K562 (cell line): ENCODE data around the gene MSS51. TPM values are rescaled to one million over a fixed set of nuclear protein-coding genes. Genes with fewer than 3 reads are reported as not detected.

ENCODE experiments used
- ATAC-seq: fragments of 200-7000 bp; cut with Tn5 transposase; 3 replicates; pipeline ENCODE4 v1.9.1; 2020; ENCODE audit warnings: moderate library complexity
- BruUV-seq: library from RNA; stranded (reverse); fragments of 400-500 nt; replicated peaks from 2 replicates; lab custom pipeline; 2021; lab: Mats Ljungman, UMichigan
- CTCF ChIA-PET: fragments of 300-600 bp; formaldehyde crosslinking; extraction: SDS; loops from one replicate; lab custom pipeline; 2021; ENCODE audit warnings: low intra/inter-chr PET ratio; lab: Yijun Ruan, JAX
- POLR2A ChIA-PET: fragments of 300-600, 350-650 bp; sonication (Branson Sonifier 250); formaldehyde crosslinking; extraction: SDS; loops from one replicate; lab custom pipeline; 2021; ENCODE audit warnings: antibody characterized with exemption, inconsistent platforms; lab: Yijun Ruan, JAX
- DNase-seq, 4 experiments: peaks; one replicate each; pipeline versions ENCODE4 v3.0.0 to v3.0.0-alpha.2; 2011 to 2018; ENCODE audit warnings: low spot score in 3 of 4, mixed read lengths in 3 of 4; ENCODE audit errors: extremely low read depth in 1 of 4
- FAIRE-seq: peaks from 2 replicates; lab custom pipeline; 2011; peaks lifted over from hg19 to GRCh38; lab: Jason Lieb, UNC
- H2AFZ ChIP-seq: 2 replicates; pipeline ENCODE4 v1.6.0; 2011; ENCODE audit warnings: low read depth, low read length, control low read depth, inconsistent platforms
- H3K27ac ChIP-seq: fragments of 200-600 bp; 3 replicates; pipeline ENCODE4 v1.8.0; 2011; ENCODE audit warnings: low read depth, mild to moderate bottlenecking, control low read depth, inconsistent platforms, low read length, moderate library complexity, mixed read lengths; ENCODE audit errors: extremely low read depth
- H3K27me3 ChIP-seq, 2 experiments: fragments of 300-600 bp in 1 of 2; 2 replicates in 1 of 2; 3 replicates in 1 of 2; pipeline versions ENCODE4 v1.6.0 to v1.8.0; 2011; ENCODE audit warnings: inconsistent platforms in 2 of 2, low read length in 2 of 2, mild to moderate bottlenecking in 1 of 2, mixed read lengths in 1 of 2, moderate library complexity in 1 of 2; ENCODE audit not compliant: control insufficient read depth in 2 of 2, insufficient read depth in 2 of 2
- H3K36me3 ChIP-seq: fragments of 300-600 bp; 3 replicates; pipeline ENCODE4 v1.8.0; 2011; ENCODE audit warnings: mild to moderate bottlenecking, low read length, inconsistent platforms; ENCODE audit not compliant: control insufficient read depth, insufficient read depth
- H3K4me1 ChIP-seq, 2 experiments: fragments of 200-600 bp in 1 of 2; replicated peaks in 1 of 2; 2 replicates in 1 of 2; 3 replicates in 1 of 2; pipeline versions ENCODE4 v1.5.1 to v1.8.0; 2011; ENCODE audit warnings: inconsistent platforms in 2 of 2, low read length in 2 of 2, mild to moderate bottlenecking in 1 of 2, mixed read lengths in 1 of 2, moderate library complexity in 1 of 2; ENCODE audit not compliant: control insufficient read depth in 2 of 2, insufficient read depth in 2 of 2
- H3K4me2 ChIP-seq: 2 replicates; pipeline ENCODE4 v1.6.1; 2011; ENCODE audit warnings: low read length, control low read depth, inconsistent platforms, mixed read lengths; ENCODE audit not compliant: insufficient read depth
- H3K4me3 ChIP-seq: fragments of 200-600 bp; sonication (generic), shearing (Covaris generic); 2 replicates; pipeline ENCODE4 v1.5.1; 2016; ENCODE audit warnings: control low read depth, inconsistent platforms
- H3K79me2 ChIP-seq: fragments of 200-600 bp; 3 replicates; pipeline ENCODE4 v1.8.0; 2011; ENCODE audit warnings: low read length, inconsistent platforms; ENCODE audit not compliant: control insufficient read depth, insufficient read depth
- H3K9ac ChIP-seq, 2 experiments: 2 replicates each; pipeline versions ENCODE4 v1.6.0 to v1.6.1; 2011; ENCODE audit warnings: low read depth in 2 of 2, low read length in 2 of 2, control low read depth in 1 of 2, inconsistent platforms in 1 of 2, mild to moderate bottlenecking in 1 of 2, mixed read lengths in 1 of 2; ENCODE audit not compliant: insufficient read depth in 1 of 2
- H3K9me1 ChIP-seq: one replicate; pipeline ENCODE4 v1.6.0; 2011; ENCODE audit warnings: inconsistent platforms, mild to moderate bottlenecking, low read length, moderate library complexity; ENCODE audit not compliant: control insufficient read depth, insufficient read depth
- H3K9me3 ChIP-seq: replicated peaks from 2 replicates; pipeline ENCODE4 v1.5.1; 2011; ENCODE audit warnings: low read depth, low read length, inconsistent platforms; ENCODE audit not compliant: control insufficient read depth, insufficient read depth
- H4K20me1 ChIP-seq: replicated peaks from 2 replicates; pipeline ENCODE4 v1.6.1; 2011; ENCODE audit warnings: low read length, inconsistent platforms, mixed read lengths; ENCODE audit not compliant: control insufficient read depth, insufficient read depth
- CEBPG ChIP-seq, 3 experiments: fragments of 200-800 bp in 1 of 3; sonication (Bioruptor generic) in 1 of 3; sonication (generic) in 1 of 3; formaldehyde crosslinking in 1 of 3; IDR thresholded peaks in 2 of 3; conservative IDR thresholded peaks in 1 of 3; 2 replicates each; pipeline versions ENCODE4 v1.6.1 to v1.8.0; 2016 to 2022; ENCODE audit warnings: missing compliant biosample characterization in 2 of 3, missing genetic modification characterization in 2 of 3, mild to moderate bottlenecking in 1 of 3, missing genetic modification reagents in 1 of 3
- ELF1 ChIP-seq: fragments of 200-800 bp; sonication (Bioruptor generic); IDR thresholded peaks from 2 replicates; pipeline ENCODE4 v1.6.1; 2016; ENCODE audit warnings: missing genetic modification characterization, missing compliant biosample characterization
- HMG20A ChIP-seq: fragments of 450-650 bp; formaldehyde crosslinking; conservative IDR thresholded peaks from 2 replicates; pipeline ENCODE4 v1.4.0; 2020; ENCODE audit warnings: mild to moderate bottlenecking, mixed read lengths
- KLF6 ChIP-seq: fragments of 250-450 bp; sonication (Bioruptor Pico); IDR thresholded peaks from 2 replicates; pipeline ENCODE4 v1.4.0; 2020; ENCODE audit warnings: mild to moderate bottlenecking, moderate library complexity, borderline replicate concordance
- MTA3 ChIP-seq: fragments of 450-650 bp; formaldehyde crosslinking; IDR thresholded peaks from 2 replicates; pipeline ENCODE4 v1.6.1; 2017; ENCODE audit warnings: mild to moderate bottlenecking, borderline replicate concordance
- NBN ChIP-seq: fragments of 450-650 bp; IDR thresholded peaks from 2 replicates; pipeline ENCODE4 v1.6.1; 2016; ENCODE audit warnings: low read depth, mild to moderate bottlenecking
- RCOR1 ChIP-seq, 2 experiments: IDR thresholded peaks; 2 replicates each; pipeline ENCODE4 v1.6.1; 2012; ENCODE audit warnings: low read depth in 2 of 2, low read length in 2 of 2, borderline replicate concordance in 1 of 2, improper control_type of control experiment in 1 of 2
- SNIP1 ChIP-seq: fragments of 450-650 bp; IDR thresholded peaks from 2 replicates; pipeline ENCODE4 v1.7.1; 2017; ENCODE audit warnings: low read depth, mild to moderate bottlenecking
- SP1 ChIP-seq: sonication (generic); formaldehyde crosslinking; IDR thresholded peaks from 2 replicates; pipeline ENCODE4 v1.8.1; 2022; ENCODE audit warnings: mild to moderate bottlenecking, missing genetic modification reagents
- U2AF1 ChIP-seq: fragments of 200-400 bp; formaldehyde crosslinking; optimal IDR thresholded peaks from 2 replicates; pipeline ENCODE3; 2017; ENCODE audit warnings: mild to moderate bottlenecking, low read depth, low read length, moderate library complexity
- ZNF436 ChIP-seq: fragments of 250-450, 450-650 bp; sonication (Bioruptor Pico); formaldehyde crosslinking; IDR thresholded peaks from 2 replicates; pipeline ENCODE4 v1.7.0; 2020; ENCODE audit warnings: mild to moderate bottlenecking
- WGBS: fragments of 100-300 bp; shearing (Covaris generic); methylation state at CpG from one replicate; pipeline ENCODE4 v1.1.6; 2016; ENCODE audit warnings: low coverage, mixed read lengths; ENCODE audit not compliant: insufficient coverage; ENCODE audit errors: missing lambda C conversion rate; 5-methylcytosine and 5-hydroxymethylcytosine counted together
- in situ Hi-C: fragments of 300-500 bp; cut with MboI; formaldehyde crosslinking; loops from 4 replicates; pipeline ENCODE4 v1.15.0; 2018; ENCODE audit warnings: inconsistent platforms, mixed read lengths
- intact Hi-C: fragments of 100-400 bp; cut with micrococcal nuclease; formaldehyde crosslinking; loops from 2 replicates; pipeline ENCODE4 v1.14.2; 2022
- polyA plus RNA-seq, 8 experiments: library from polyadenylated mRNA; depleted of rRNA in 4 of 8; stranded (reverse) in 5 of 8; unstranded in 3 of 8; fragments of >200 nt; fragmentation: Nextera tagmentation in 2 of 8; fragmentation: Illumina TruSeq in 1 of 8; extraction: Ambion mirVana in 2 of 8; extraction: Trizol in 1 of 8; gene quantifications; 2 replicates each; pipeline versions ENCODE4 v1.2.1 to v1.2.3, GENCODE V29; 2011 to 2014; ENCODE audit warnings: inconsistent platforms in 1 of 8, missing spikeins in 1 of 8
- total RNA-seq, 7 experiments: library from RNA; depleted of rRNA in 6 of 7; stranded (reverse); fragments of >200 nt in 6 of 7; fragmentation: Illumina TruSeq in 2 of 7; extraction: Trizol in 2 of 7; gene quantifications; 2 replicates each; pipeline versions ENCODE4 v1.2.1 to v1.2.3, GENCODE V29; 2011 to 2021; ENCODE audit warnings: low replicate concordance in 1 of 7

MSS51 gene
- total and polyA plus RNA-seq, 9 of the 15 experiments (the other 6 are each of a cell fraction or from before 2014, with no cell fraction given) = 0.28 to 1.8 (median 1.2) TPM

- DNase-seq = no peak
- H4K20me1 ChIP-seq = no peaks in the 10 kb centered on the region
- H3K79me2 ChIP-seq = no peaks in the 10 kb centered on the region
- no peak overlapping the region for H2AFZ ChIP-seq
- ChIA-PET CTCF (no interaction called here), POLR2A (interaction anchor here (1.2 kb wide), 1 partner anchor 12 kb away, joined by 5 read pairs; no protein-coding TSS in a partner anchor)
- no peaks in the 10 kb centered on the region; a peak in 2 of 5 replicates for H3K4me1 ChIP-seq
- peaks cover 12% of the 10 kb centered on the region; the same call in 1 of the 3 replicates for H3K36me3 ChIP-seq
- H3K4me3 ChIP-seq = no peak overlapping the region
- TF ChIP-seq U2AF1 (no peak), CEBPG (CRISPR knock-in tag; IDR thresholded peaks at IDR 0.05) (no peak), CEBPG (tag; conservative IDR thresholded peaks at IDR 0.05 in 1 of 2, IDR thresholded peaks at IDR 0.05 in 1 of 2) (no peak), NBN (no peak), SP1 (CRISPR knock-in tag) (no peak), ELF1 (no peak), MTA3 (no peak), SNIP1 (no peak), RCOR1 (IDR thresholded peaks at IDR 0.05; ENCODE audit: borderline replicate concordance in 1 of 2, low read depth in 2 of 2, low read length in 2 of 2) (no peak), ZNF436 (CRISPR knock-in tag) (no peak), HMG20A (no peak), KLF6 (CRISPR knock-in tag) (no peak)
- TF ChIP-seq, all 486 proteins: peak for 0
- Histone ChIP-seq H3K27me3 (no peaks in the 10 kb centered on the region), H3K9ac (no peak overlapping the region), H3K4me2 (no peak overlapping the region), H3K9me3 (no peaks in the 10 kb centered on the region), H3K9me1 (no peaks in the 10 kb centered on the region), H3K27ac (no peak overlapping the region)
- ATAC-seq = no peak
- intact Hi-C loops (no loop called here), in situ Hi-C loops (no loop called here)
- FAIRE-seq = no peak
- WGBS = 67% methylated on average over 1 of the region's 1 CpG
- no TSS peak for BruUV-seq
These were observed 11.1 kb upstream of the MSS51 start for GRCh38 chr10:73444457-73444856.
